Cardiac muscle cell (in vitro differentiated cells and primary cell): ENCODE results near the gene PMP22. TPM values are rescaled to one million over a fixed set of nuclear protein-coding genes. Genes with fewer than 3 reads are reported as not detected.
A peak's percentile ranks its signal among the peaks of the same experiment; 100 is the strongest.

Source experiments
- DNase-seq, 2 donors: peaks; one replicate each; pipeline versions ENCODE4 v3.0.0 to v3.0.0-alpha.2; 2010 to 2017; ENCODE audit warnings: low read depth in 1 of 2, low spot score in 1 of 2
- H3K27ac ChIP-seq: fragments of 200-600 bp; sonication (generic); 2 replicates; pipeline ENCODE4 v1.5.1; 2016
- H3K27me3 ChIP-seq: fragments of 200-600 bp; sonication (generic); 2 replicates; pipeline ENCODE4 v1.6.0; 2016; ENCODE audit warnings: control low read depth
- H3K36me3 ChIP-seq: fragments of 200-600 bp; sonication (generic); 2 replicates; pipeline ENCODE4 v1.5.1; 2016; ENCODE audit warnings: control low read depth
- H3K4me1 ChIP-seq: fragments of 200-600 bp; sonication (generic); 2 replicates; pipeline ENCODE4 v1.8.1; 2017; ENCODE audit warnings: low read depth, mild to moderate bottlenecking, mixed run types
- H3K4me3 ChIP-seq: fragments of 200-600 bp; sonication (generic); 2 replicates; pipeline ENCODE4 v1.5.1; 2016; ENCODE audit warnings: mild to moderate bottlenecking
- H3K9me3 ChIP-seq: fragments of 200-600 bp; sonication (generic); 2 replicates; pipeline ENCODE4 v1.5.1; 2017; ENCODE audit warnings: low read depth, mild to moderate bottlenecking, control low read depth
- CTCF ChIP-seq: IDR thresholded peaks from 2 replicates; pipeline ENCODE4 v1.5.1; 2012; ENCODE audit warnings: low read depth, mild to moderate bottlenecking, low read length
- polyA plus RNA-seq: library from polyadenylated mRNA; unstranded; fragments of >200 nt; fragmentation: Nextera tagmentation; extraction: Ambion mirVana; gene quantifications from 2 replicates; pipeline ENCODE4 v1.2.1, GENCODE V29; 2016
- total RNA-seq: library from RNA; depleted of rRNA; stranded (reverse); fragments of >200 nt; gene quantifications from 2 replicates; pipeline ENCODE4 v1.2.3, GENCODE V29; 2016

PMP22 gene
- total and polyA plus RNA-seq, 2 experiments from 2014 or later: 13.9 to 43.0 TPM

GRCh38 chr17:15269780-15270089 lies 4.6 kb upstream of the PMP22 start:
- peaks cover 47% of the 10 kb centered on the region for H3K27me3 ChIP-seq
- no peak for TF ChIP-seq CTCF

GRCh38 chr17:15269087-15269779 lies 4.1 kb upstream of the PMP22 start:
- no peaks in the 10 kb centered on the region for H3K4me1 ChIP-seq
- H3K9me3 ChIP-seq: no peaks in the 10 kb centered on the region

More at GRCh38 chr17:15269780-15270089, 4.6 kb upstream of the PMP22 start:
- H3K4me1 ChIP-seq: no peaks in the 10 kb centered on the region
- peak in 1 of 2 donors; percentile 83 for DNase-seq
- H3K9me3 ChIP-seq: no peaks in the 10 kb centered on the region
- H3K27ac ChIP-seq: no peak overlapping the region
- H3K36me3 ChIP-seq: no peaks in the 10 kb centered on the region
- no peak overlapping the region for H3K4me3 ChIP-seq

GRCh38 chr17:15268461-15268860 lies 3.3 kb upstream of the PMP22 start:
- Histone ChIP-seq H3K4me3 (no peak overlapping the region), H3K4me1 (no peaks in the 10 kb centered on the region), H3K27me3 (peaks cover 60% of the 10 kb centered on the region), H3K27ac (no peak overlapping the region), H3K9me3 (no peaks in the 10 kb centered on the region), H3K36me3 (no peaks in the 10 kb centered on the region)
- no peak for TF ChIP-seq CTCF
- DNase-seq: no peak

More at GRCh38 chr17:15269087-15269779, 4.1 kb upstream of the PMP22 start:
- H3K27me3 ChIP-seq: peaks cover 52% of the 10 kb centered on the region
- TF ChIP-seq CTCF: no peak
- H3K36me3 ChIP-seq: no peaks in the 10 kb centered on the region
- H3K27ac ChIP-seq: no peak overlapping the region
- no peak overlapping the region for H3K4me3 ChIP-seq
- DNase-seq: no peak

- Histone ChIP-seq H3K27ac (no peak overlapping the region), H3K27me3 (peaks cover 64% of the 10 kb centered on the region), H3K4me3 (no peak overlapping the region), H3K4me1 (no peaks in the 10 kb centered on the region), H3K36me3 (no peaks in the 10 kb centered on the region), H3K9me3 (no peaks in the 10 kb centered on the region)
- no peak for TF ChIP-seq CTCF
- no peak for DNase-seq
Observed at GRCh38 chr17:15267996-15268395, 2.9 kb upstream of the PMP22 start.

- H3K36me3 ChIP-seq: no peaks in the 10 kb centered on the region
- no peaks in the 10 kb centered on the region for H3K9me3 ChIP-seq
- no peak overlapping the region for H3K4me3 ChIP-seq
- DNase-seq: no peak
- peaks cover 79% of the 10 kb centered on the region for H3K27me3 ChIP-seq
- no peaks in the 10 kb centered on the region for H3K4me1 ChIP-seq
- no peak overlapping the region for H3K27ac ChIP-seq
- TF ChIP-seq CTCF: no peak
Observed at GRCh38 chr17:15266325-15267125, 1.4 kb upstream of the PMP22 start.
